Endothelial cell of umbilical vein (primary cell): ENCODE data around the gene PARD3B. TPM values are rescaled to one million over a fixed set of nuclear protein-coding genes. Genes with fewer than 3 reads are reported as not detected.

Source experiments
- BruUV-seq: library from RNA; stranded (reverse); fragments of 400-500 nt; replicated peaks from 2 replicates; lab custom pipeline; 2021; lab: Mats Ljungman, UMichigan
- CTCF ChIA-PET: fragments of 300-600, 350-600 bp; sonication (Branson Sonifier 250); formaldehyde crosslinking; loops from one replicate; lab custom pipeline; 2021; ENCODE audit warnings: antibody characterized with exemption, inconsistent platforms; lab: Charles Lee
- POLR2A ChIA-PET: fragments of 300-600, 350-600 bp; sonication (Branson Sonifier 250); formaldehyde crosslinking; loops from one replicate; lab custom pipeline; 2021; ENCODE audit warnings: antibody characterized with exemption, inconsistent platforms; lab: Charles Lee
- DNase-seq: peaks from one replicate; pipeline ENCODE4 v3.0.0-alpha.2; 2011; ENCODE audit warnings: low read depth, low spot score
- FAIRE-seq: peaks from 2 replicates; lab custom pipeline; 2011; peaks lifted over from hg19 to GRCh38; lab: Jason Lieb, UNC
- H2AFZ ChIP-seq: 2 replicates; pipeline ENCODE4 v1.6.0; 2012; ENCODE audit warnings: low read depth, low read length, control low read depth, inconsistent platforms
- H3K27ac ChIP-seq: 2 replicates; pipeline ENCODE4 v1.5.1; 2011; ENCODE audit warnings: low read depth, mild to moderate bottlenecking, control low read depth, low read length, moderate library complexity; ENCODE audit not compliant: insufficient read depth
- H3K27me3 ChIP-seq, 2 experiments: 2 replicates each; pipeline versions ENCODE4 v1.6.0 to v1.6.1; 2011; ENCODE audit warnings: low read length in 2 of 2, mixed read lengths in 1 of 2; ENCODE audit not compliant: control insufficient read depth in 2 of 2, insufficient read depth in 2 of 2
- H3K36me3 ChIP-seq, 2 experiments: 2 replicates in 1 of 2; 3 replicates in 1 of 2; pipeline ENCODE4 v1.5.1; 2011; ENCODE audit warnings: low read length in 2 of 2, mild to moderate bottlenecking in 1 of 2, moderate library complexity in 1 of 2; ENCODE audit not compliant: control insufficient read depth in 2 of 2, insufficient read depth in 2 of 2; ENCODE audit errors: extremely low read depth in 1 of 2
- H3K4me1 ChIP-seq: 3 replicates; pipeline ENCODE4 v1.5.1; 2011; ENCODE audit warnings: mild to moderate bottlenecking, low read length; ENCODE audit not compliant: control insufficient read depth, insufficient read depth; ENCODE audit errors: extremely low read depth
- H3K4me2 ChIP-seq: 2 replicates; pipeline ENCODE4 v1.6.1; 2011; ENCODE audit warnings: low read length, control low read depth, mixed read lengths; ENCODE audit not compliant: insufficient read depth
- H3K4me3 ChIP-seq, 3 experiments: fragments of 200-600 bp in 1 of 3; sonication (generic), shearing (Covaris generic) in 1 of 3; replicated peaks in 1 of 3; 2 replicates each; pipeline ENCODE4 v1.5.1; 2011 to 2016; ENCODE audit warnings: control low read depth in 3 of 3, low read length in 3 of 3, mild to moderate bottlenecking in 2 of 3, inconsistent platforms in 1 of 3, low read depth in 1 of 3, moderate library complexity in 1 of 3; ENCODE audit not compliant: insufficient read depth in 1 of 3
- H3K79me2 ChIP-seq: 2 replicates; pipeline ENCODE4 v1.6.0; 2012; ENCODE audit warnings: low read length, inconsistent platforms; ENCODE audit not compliant: control insufficient read depth, insufficient read depth
- H3K9ac ChIP-seq: replicated peaks from 2 replicates; pipeline ENCODE3; 2011; ENCODE audit warnings: low read length, control low read depth; ENCODE audit not compliant: insufficient read depth; ENCODE audit errors: extremely low read depth
- H3K9me1 ChIP-seq: replicated peaks from 3 replicates; pipeline ENCODE4 v1.6.0; 2011; ENCODE audit warnings: mild to moderate bottlenecking, low read length; ENCODE audit not compliant: control insufficient read depth, insufficient read depth; ENCODE audit errors: extremely low read depth
- H3K9me3 ChIP-seq: replicated peaks from 2 replicates; pipeline ENCODE4 v1.5.1; 2012; ENCODE audit warnings: low read length, inconsistent platforms; ENCODE audit not compliant: control insufficient read depth, insufficient read depth
- H4K20me1 ChIP-seq: replicated peaks from 2 replicates; pipeline ENCODE3; 2011; ENCODE audit warnings: mild to moderate bottlenecking, low read length; ENCODE audit not compliant: control insufficient read depth, insufficient read depth; ENCODE audit errors: extremely low read depth
- CTCF ChIP-seq, 2 donors: IDR thresholded peaks; 1 replicate in 1 of 2; 2 replicates in 1 of 2; pipeline ENCODE4 v1.5.1; 2011; ENCODE audit warnings: low read length in 2 of 2, mild to moderate bottlenecking in 2 of 2, moderate library complexity in 2 of 2, control low read depth in 1 of 2, inconsistent platforms in 1 of 2, low read depth in 1 of 2; ENCODE audit not compliant: insufficient read depth in 1 of 2; ENCODE audit errors: extremely low read depth in 1 of 2
- EZH2 ChIP-seq: IDR thresholded peaks from 2 replicates; pipeline ENCODE4 v1.6.1; 2012; ENCODE audit warnings: borderline replicate concordance, low read depth, mild to moderate bottlenecking, moderate library complexity, low read length, inconsistent platforms; ENCODE audit not compliant: severe bottlenecking
- FOS ChIP-seq: IDR thresholded peaks from 2 replicates; pipeline ENCODE4 v1.6.1; 2011; ENCODE audit warnings: mild to moderate bottlenecking, low read length, moderate library complexity, borderline replicate concordance; ENCODE audit not compliant: insufficient read depth
- GATA2 ChIP-seq: IDR thresholded peaks from 2 replicates; pipeline ENCODE4 v1.7.0; 2011; ENCODE audit warnings: low read depth, mild to moderate bottlenecking, moderate library complexity, mixed read lengths, low read length; ENCODE audit not compliant: insufficient read length, insufficient read depth
- JUN ChIP-seq: IDR thresholded peaks from 2 replicates; pipeline ENCODE4 v1.6.1; 2011; ENCODE audit warnings: borderline replicate concordance, low read depth; ENCODE audit not compliant: insufficient read length, insufficient read depth
- MYC ChIP-seq: IDR thresholded peaks from one replicate; pipeline ENCODE4 v1.6.1; 2011; ENCODE audit warnings: mild to moderate bottlenecking, low read depth, low read length
- POLR2A ChIP-seq: IDR thresholded peaks from 2 replicates; pipeline ENCODE4 v1.6.1; 2012; ENCODE audit warnings: low read depth, mild to moderate bottlenecking, control low read depth, low read length
- POLR2AphosphoS5 ChIP-seq: IDR thresholded peaks from 2 replicates; pipeline ENCODE4 v1.6.1; 2012; ENCODE audit warnings: low read depth, mild to moderate bottlenecking, control low read depth, low read length, moderate library complexity; ENCODE audit not compliant: insufficient read depth
- dilution Hi-C: fragments of 300-500 bp; cut with MboI; formaldehyde crosslinking; loops from one replicate; pipeline ENCODE4 v1.15.0; 2019; ENCODE audit warnings: low sequenced_read_pairs; ENCODE audit not compliant: extremely low pct_ligation_motif_present
- intact Hi-C: fragments of 100-400 bp; cut with micrococcal nuclease; formaldehyde crosslinking; loops from one replicate; pipeline ENCODE4 v1.10.0; 2022
- polyA plus RNA-seq, 4 experiments: library from polyadenylated mRNA; depleted of rRNA in 3 of 4; stranded (reverse) in 3 of 4; unstranded in 1 of 4; fragments of >200 nt; gene quantifications; 2 replicates each; pipeline versions ENCODE4 v1.2.1 to v1.2.3, GENCODE V29; 2011 to 2012; ENCODE audit warnings: missing spikeins in 1 of 4
- total RNA-seq: library from RNA; stranded (reverse); gene quantifications from 2 replicates; pipeline ENCODE4 v1.2.3, GENCODE V29; 2021
- TF ChIP-seq, protein P1 (sequence below): IDR thresholded peaks from 2 replicates; pipeline ENCODE4 v1.6.1; 2011; ENCODE audit not compliant: insufficient read depth, insufficient read length

Gene PARD3B
- total and polyA plus RNA-seq, 2 donors (not counting 3 experiments of a cell fraction or from before 2014, with no cell fraction given): 2.2 to 30.9 TPM

DNA sequence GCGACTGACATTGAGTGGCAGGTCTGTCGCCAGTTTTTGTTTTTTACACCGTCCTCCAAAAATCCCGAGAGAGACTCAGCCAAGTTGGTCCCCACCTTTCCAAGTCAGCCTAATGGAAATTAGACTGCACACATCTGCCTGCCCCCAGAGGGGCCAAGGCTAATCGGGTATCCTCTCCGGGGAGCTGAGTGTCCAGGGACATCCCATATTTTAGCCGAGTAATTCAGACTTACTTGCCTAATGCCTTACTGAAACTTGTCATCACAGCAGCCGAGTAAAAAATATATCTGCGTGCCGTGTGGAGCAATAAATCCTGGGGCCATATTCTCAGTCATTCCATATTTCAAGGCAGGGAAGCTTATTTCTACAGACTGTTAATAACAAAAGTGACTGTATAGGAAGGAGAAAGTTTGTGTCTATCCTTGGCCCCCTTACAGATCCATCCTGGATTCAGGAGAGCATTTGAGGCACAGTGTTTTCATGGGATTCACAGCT, 1098.2 kb downstream of the PARD3B start:
- Histone ChIP-seq H3K4me2 (no peak overlapping the region), H3K4me1 (no peaks in the 10 kb centered on the region), H3K9ac (no peak overlapping the region), H3K27me3 (peaks cover 0 to 5% of the 10 kb centered on the region in 2 experiments), H3K36me3 (no peaks in the 10 kb centered on the region), H2AFZ (no peak overlapping the region), H3K27ac (no peak overlapping the region), H3K9me1 (no peaks in the 10 kb centered on the region), H3K9me3 (no peaks in the 10 kb centered on the region), H3K4me3 (no peak overlapping the region), H4K20me1 (no peaks in the 10 kb centered on the region), H3K79me2 (no peaks in the 10 kb centered on the region)
- intact Hi-C loops (no loop called here), dilution Hi-C loops (no loop called here)
- CTCF ChIA-PET: interaction anchor here (1.0 kb wide), 1 partner anchor 25 kb away, joined by 3 read pairs; no protein-coding TSS in a partner anchor
- POLR2A ChIA-PET: no interaction called here
- FAIRE-seq (no peak), DNase-seq (no peak)
- TF ChIP-seq MYC: no peak
- TF ChIP-seq POLR2A: no peak
- TF ChIP-seq, protein P1, sequence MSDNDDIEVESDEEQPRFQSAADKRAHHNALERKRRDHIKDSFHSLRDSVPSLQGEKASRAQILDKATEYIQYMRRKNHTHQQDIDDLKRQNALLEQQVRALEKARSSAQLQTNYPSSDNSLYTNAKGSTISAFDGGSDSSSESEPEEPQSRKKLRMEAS: no peak
- no peak for TF ChIP-seq GATA2
- TF ChIP-seq JUN: no peak
- TF ChIP-seq POLR2AphosphoS5: no peak
- TF ChIP-seq FOS: no peak
- no peak for TF ChIP-seq CTCF (IDR thresholded peaks at IDR 0.05; ENCODE audit: extremely low read depth in 1 of 2, insufficient read depth in 1 of 2, low read depth in 1 of 2, low read length in 2 of 2)
- TF ChIP-seq EZH2: no peak
- BruUV-seq: no TSS peak
